Mucosa of descending colon (tissue), 3 donors: ENCODE results near the gene TSPEAR. TPM values are rescaled to one million over a fixed set of nuclear protein-coding genes. Genes with fewer than 3 reads are reported as not detected.

Experiments used
- ATAC-seq: fragments of 200-7000 bp; cut with Tn5 transposase; one replicate; pipeline ENCODE4 v1.9.1; 2020; ENCODE audit warnings: mild to moderate bottlenecking, moderate library complexity
- DNase-seq, 3 donors: peaks; one replicate each; pipeline ENCODE4 v3.0.0-alpha.2; 2020
- H3K36me3 ChIP-seq: fragments of 200-600 bp; one replicate; pipeline ENCODE4 v1.8.0; 2021; ENCODE audit warnings: low read depth, mild to moderate bottlenecking
- H3K4me1 ChIP-seq: fragments of 200-600 bp; one replicate; pipeline ENCODE4 v1.8.0; 2021; ENCODE audit warnings: low read depth, mild to moderate bottlenecking
- H3K4me3 ChIP-seq: fragments of 200-600 bp; one replicate; pipeline ENCODE4 v1.8.0; 2021; ENCODE audit warnings: mild to moderate bottlenecking
- H3K9me3 ChIP-seq: fragments of 200-600 bp; one replicate; pipeline ENCODE4 v1.8.0; 2021; ENCODE audit warnings: mild to moderate bottlenecking
- intact Hi-C, 2 donors: fragments of 100-400 bp; cut with DNase I in 1 of 2; cut with micrococcal nuclease in 1 of 2; formaldehyde crosslinking; loops; one replicate each; pipeline versions ENCODE4 v1.11.0 to v1.11.1; 2022; cut with DNase I, micrococcal nuclease
- total RNA-seq, 3 donors: library from RNA; stranded (reverse); fragmentation: NEBNext Ultra II Directional in 2 of 3; extraction: Animal tissue kit (Norgen Biotek cat#: 25700) in 2 of 3; gene quantifications; one replicate each; pipeline versions ENCODE4 v1.2.1 to v1.2.4, GENCODE V29; 2021 to 2023
- TF ChIP-seq, protein P1 (sequence below): fragments of 200-600 bp; IDR thresholded peaks from one replicate; pipeline ENCODE4 v1.8.0; 2022; ENCODE audit warnings: antibody characterized with exemption, mild to moderate bottlenecking
- donor health status: DM: no; HTN: no; CAD: no; lungs with moderate emphysema.
- donor health status: DM: no; HTN: no; CAD: no.
- donor health status: DM: no; HTN: yes; CAD: no.

TSPEAR gene
- total RNA-seq, 3 donors from 2014 or later = 0.28 TPM; not detected in 2

DNA sequence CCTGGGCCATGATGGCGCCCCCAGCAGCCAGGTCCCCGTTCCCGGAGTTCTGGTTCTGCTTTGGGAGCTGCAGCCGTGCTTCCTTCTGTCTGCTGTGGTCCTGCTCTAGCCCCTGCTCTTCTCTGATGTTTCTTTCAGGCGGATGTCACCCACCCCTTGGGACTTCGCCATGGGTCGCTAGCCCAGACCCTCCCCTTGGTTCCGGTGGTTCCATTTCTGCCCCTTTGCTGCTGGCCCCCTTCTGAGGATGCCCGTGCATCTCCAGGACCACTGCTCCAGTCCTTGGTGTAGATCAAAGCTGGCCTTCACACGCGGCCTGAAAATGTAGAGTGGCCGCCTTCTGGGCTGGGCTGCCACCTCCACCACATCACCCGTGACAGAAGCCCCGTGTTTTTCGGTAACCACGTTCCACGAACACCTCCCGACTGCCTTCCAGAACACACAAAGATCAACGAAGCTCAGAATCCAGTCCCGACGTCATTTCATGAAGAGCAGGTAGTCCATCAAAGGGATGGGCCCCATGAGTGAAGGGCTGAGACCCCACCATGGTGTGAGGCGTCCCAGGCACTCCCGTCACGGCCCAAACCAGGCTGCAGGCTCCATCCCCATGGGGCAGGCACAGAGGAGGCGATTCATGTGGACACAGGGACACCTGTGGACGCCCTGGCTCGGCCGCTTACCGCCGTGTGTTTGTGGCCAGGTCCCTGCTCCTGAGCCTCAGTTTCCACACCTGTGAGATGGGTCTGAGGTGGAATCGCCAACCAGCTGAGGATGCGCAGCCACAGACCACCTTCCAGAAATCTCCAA lies 195.8 kb downstream of the TSPEAR start:
- TF ChIP-seq, protein P1, sequence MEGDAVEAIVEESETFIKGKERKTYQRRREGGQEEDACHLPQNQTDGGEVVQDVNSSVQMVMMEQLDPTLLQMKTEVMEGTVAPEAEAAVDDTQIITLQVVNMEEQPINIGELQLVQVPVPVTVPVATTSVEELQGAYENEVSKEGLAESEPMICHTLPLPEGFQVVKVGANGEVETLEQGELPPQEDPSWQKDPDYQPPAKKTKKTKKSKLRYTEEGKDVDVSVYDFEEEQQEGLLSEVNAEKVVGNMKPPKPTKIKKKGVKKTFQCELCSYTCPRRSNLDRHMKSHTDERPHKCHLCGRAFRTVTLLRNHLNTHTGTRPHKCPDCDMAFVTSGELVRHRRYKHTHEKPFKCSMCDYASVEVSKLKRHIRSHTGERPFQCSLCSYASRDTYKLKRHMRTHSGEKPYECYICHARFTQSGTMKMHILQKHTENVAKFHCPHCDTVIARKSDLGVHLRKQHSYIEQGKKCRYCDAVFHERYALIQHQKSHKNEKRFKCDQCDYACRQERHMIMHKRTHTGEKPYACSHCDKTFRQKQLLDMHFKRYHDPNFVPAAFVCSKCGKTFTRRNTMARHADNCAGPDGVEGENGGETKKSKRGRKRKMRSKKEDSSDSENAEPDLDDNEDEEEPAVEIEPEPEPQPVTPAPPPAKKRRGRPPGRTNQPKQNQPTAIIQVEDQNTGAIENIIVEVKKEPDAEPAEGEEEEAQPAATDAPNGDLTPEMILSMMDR = no peak
- DNase-seq (peak in 1 of 3 donors; percentile 13), ATAC-seq (no peak)
- Histone ChIP-seq H3K9me3 (no peaks in the 10 kb centered on the region), H3K36me3 (no peaks in the 10 kb centered on the region), H3K4me3 (no peak overlapping the region), H3K4me1 (peaks cover 2% of the 10 kb centered on the region)
- intact Hi-C loops = no loop called here

DNA sequence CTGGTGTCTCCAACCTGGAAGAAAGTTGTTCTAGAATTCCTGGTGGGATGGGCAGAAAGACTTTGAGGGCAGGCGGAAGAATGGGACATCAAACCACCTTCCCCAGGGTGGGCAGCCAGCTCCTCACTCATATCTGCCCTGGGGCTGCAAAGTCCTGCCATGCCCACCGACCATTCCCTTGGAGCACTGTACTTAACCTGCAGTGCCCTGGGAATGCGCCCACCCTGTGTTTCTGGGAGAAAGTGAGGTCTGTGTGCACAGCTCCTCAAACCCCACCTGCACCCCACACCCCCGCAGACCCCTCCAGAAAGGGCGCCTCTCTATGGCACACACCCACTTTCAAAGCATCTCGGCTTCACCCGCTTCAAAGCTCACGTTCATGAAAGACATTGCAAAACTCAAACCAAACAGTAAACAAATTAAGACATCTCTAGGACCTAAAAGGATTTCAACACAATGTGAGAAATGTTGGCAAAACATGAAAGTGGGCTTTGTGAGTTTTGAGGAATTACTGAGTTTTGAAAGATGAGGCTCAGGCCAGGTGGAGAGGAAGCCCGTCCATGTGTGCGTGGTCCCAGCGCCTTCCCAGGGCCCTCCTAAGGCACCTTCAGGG lies 196.5 kb downstream of the TSPEAR start:
- DNase-seq = peak in 1 of 3 donors; percentile 2
- Histone ChIP-seq H3K36me3 (no peaks in the 10 kb centered on the region), H3K9me3 (no peaks in the 10 kb centered on the region), H3K4me3 (no peak overlapping the region), H3K4me1 (peaks cover 3% of the 10 kb centered on the region)
- intact Hi-C loops = no loop called here
- TF ChIP-seq, protein P1 = no peak
- no peak for ATAC-seq

DNA sequence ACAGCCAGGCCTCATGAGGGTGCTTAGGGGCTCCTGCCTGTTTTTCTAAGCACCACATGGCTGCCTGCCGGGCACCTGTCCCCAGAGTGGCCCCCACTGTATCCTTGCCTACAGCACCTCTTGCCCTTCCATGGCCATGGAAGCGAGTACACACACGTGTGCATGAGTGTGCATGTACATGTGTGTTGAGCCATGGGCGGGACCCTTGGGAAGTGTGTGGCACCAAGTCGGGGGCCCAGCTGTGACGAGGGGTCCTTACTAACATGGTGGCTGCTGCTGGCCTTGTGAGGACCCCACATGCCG lies 197.2 kb downstream of the TSPEAR start:
- Histone ChIP-seq H3K4me3 (no peak overlapping the region), H3K36me3 (no peaks in the 10 kb centered on the region), H3K9me3 (no peaks in the 10 kb centered on the region), H3K4me1 (peaks cover 3% of the 10 kb centered on the region)
- ATAC-seq = no peak
- peak in 1 of 3 donors; percentile 18 for DNase-seq
- TF ChIP-seq, protein P1 = no peak
- intact Hi-C loops = no loop called here

DNA sequence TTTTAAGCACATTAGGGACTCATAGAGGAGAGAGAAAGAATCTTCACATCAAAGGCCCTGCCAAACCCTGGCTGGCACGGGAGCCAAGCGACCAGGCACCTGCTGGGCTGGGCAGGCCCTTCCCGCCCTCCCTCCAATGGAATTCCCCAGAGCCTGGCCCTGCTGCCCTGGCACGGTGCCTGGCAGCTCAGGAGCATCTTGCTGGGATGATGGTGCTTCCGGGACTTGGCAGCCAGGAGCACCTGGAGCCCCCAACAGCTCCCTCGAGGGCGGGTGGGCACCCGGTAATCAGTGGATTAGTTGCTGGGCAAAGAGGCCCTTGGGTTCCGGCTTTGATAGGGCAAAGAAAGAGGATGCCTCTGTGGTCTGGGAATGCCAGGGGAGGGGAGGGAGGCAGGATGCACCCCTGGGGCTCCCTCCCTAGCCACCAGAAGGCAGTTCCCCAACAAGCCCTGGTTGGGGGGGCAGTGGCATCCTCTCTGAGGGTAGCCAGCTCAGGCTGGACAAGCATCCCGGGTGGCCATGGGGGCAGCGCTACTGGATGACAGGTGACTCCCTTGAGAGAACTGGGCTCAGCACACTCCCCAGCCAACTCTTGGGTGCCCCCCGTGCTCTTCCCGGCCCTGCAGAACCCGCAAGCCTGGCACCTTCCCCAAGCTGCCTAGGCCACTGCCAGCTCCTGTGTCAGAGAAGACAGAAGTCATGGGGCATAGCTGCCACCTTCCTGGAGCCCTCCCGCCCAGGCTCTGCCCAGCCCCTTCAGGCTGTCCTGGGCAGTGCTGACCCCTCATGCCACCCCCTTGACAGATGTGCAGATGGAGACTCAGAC lies 197.8 kb downstream of the TSPEAR start:
- H3K36me3 ChIP-seq = no peaks in the 10 kb centered on the region
- TF ChIP-seq, protein P1 = no peak
- H3K4me3 ChIP-seq = no peak overlapping the region
- ATAC-seq = peak; percentile 27
- H3K9me3 ChIP-seq = no peaks in the 10 kb centered on the region
- intact Hi-C loops = no loop called here
- peak in 1 of 3 donors; percentile 30 for DNase-seq
- H3K4me1 ChIP-seq = peaks cover 3% of the 10 kb centered on the region

DNA sequence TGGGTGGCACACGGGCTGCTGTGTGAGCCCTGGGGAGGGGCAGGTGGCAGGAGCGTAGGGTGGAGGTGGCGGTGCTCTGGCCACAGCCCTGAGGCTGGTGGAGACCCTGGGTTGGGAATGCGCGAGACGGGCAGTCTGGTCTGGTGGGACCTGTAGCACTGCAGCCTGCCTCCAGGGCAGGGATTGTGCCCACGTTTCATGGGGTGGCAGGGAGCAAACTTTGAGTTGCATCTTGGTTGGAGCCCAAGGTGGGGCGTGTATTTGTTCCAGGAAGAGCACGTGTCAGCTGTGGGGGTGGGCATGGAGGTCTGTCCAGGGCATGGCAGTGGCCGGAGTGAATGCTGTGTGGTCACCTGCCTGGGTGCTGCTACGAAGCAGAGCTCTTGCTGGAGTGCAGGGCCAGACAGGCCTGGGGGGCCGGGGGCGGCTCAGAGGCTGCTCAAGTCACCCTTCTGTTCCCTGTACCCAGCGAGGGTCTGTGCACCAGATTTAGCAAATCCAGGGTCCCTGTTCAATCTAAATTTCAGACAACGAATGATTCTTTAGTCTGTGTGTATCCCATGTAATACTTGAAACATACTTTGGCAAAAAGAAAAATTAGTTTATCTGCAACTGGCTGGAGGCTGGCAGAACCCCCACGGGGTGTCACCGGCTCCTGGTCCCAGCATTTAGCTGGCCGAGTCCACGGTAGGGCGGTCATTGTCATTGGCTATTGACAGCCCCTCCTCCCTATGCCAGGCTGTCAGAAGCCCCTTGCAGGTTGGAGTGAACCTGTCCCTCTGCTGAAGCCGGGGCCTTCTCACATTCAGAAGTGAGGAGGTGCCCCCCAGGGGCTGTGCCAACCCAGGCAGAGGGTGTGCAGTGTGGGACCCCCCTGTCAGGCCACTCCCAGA lies 198.6 kb downstream of the TSPEAR start:
- H3K36me3 ChIP-seq = no peaks in the 10 kb centered on the region
- intact Hi-C loops = no loop called here
- ATAC-seq (no peak), DNase-seq (peak in 1 of 3 donors; percentile 14)
- TF ChIP-seq, protein P1 = no peak
- peaks cover 3% of the 10 kb centered on the region for H3K4me1 ChIP-seq
- no peak overlapping the region for H3K4me3 ChIP-seq
- no peaks in the 10 kb centered on the region for H3K9me3 ChIP-seq
